Suppressor macrophage (primary cell): ENCODE measurements around the gene RNF123.
"Not testable (repeated sequence)": the region's sequence is repeated elsewhere in the genome, so short reads cannot be mapped to it uniquely, and the experiment has no call there.

ENCODE experiments used
- DNase-seq, 4 experiments: peaks; one replicate each; pipeline ENCODE4 v3.0.0-alpha.2; 2020 to 2022

RNF123 gene

DNA sequence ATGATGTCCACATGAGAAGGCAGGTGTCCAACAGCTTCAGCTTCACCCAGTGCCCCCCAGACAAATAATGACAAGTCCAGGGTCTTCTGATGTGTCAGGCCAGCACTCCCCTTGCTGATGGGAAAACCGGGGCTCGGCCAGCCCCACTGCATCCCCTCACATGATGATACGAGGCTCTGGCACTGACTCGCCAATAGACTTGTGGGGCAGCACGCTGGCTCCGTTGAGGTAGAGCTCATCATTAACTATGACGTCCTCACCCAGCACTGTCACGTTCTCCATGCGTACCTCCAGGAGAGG, 32.2 kb downstream of the RNF123 start:
- DNase-seq: no peak

GRCh38 chr3:49721896-49722781, 32.8 kb downstream of the RNF123 start:
- DNase-seq: no peak

GRCh38 chr3:49722896-49723295, 33.5 kb downstream of the RNF123 start:
- DNase-seq: no peak

- peak; percentile 43 to 71 (median 54) for DNase-seq
These were observed 33.9 kb downstream of the RNF123 start for GRCh38 chr3:49723296-49723627.

- DNase-seq: peak; percentile 99 to 100 (median 99)
These were observed 34.5 kb downstream of the RNF123 start, which contains the start of gene GMPPB for GRCh38 chr3:49723628-49724551. TSS of gene GMPPB (minus strand) at chr3:49723951. CDS start at chr3:49723726, 225 bp downstream.

- DNase-seq: peak in 1 of 4 experiments; percentile 9
These were observed 35.2 kb downstream of the RNF123 start for GRCh38 chr3:49724586-49724985.

GRCh38 chr3:49725906-49726681, 36.7 kb downstream of the RNF123 start:
- DNase-seq: no peak

DNA sequence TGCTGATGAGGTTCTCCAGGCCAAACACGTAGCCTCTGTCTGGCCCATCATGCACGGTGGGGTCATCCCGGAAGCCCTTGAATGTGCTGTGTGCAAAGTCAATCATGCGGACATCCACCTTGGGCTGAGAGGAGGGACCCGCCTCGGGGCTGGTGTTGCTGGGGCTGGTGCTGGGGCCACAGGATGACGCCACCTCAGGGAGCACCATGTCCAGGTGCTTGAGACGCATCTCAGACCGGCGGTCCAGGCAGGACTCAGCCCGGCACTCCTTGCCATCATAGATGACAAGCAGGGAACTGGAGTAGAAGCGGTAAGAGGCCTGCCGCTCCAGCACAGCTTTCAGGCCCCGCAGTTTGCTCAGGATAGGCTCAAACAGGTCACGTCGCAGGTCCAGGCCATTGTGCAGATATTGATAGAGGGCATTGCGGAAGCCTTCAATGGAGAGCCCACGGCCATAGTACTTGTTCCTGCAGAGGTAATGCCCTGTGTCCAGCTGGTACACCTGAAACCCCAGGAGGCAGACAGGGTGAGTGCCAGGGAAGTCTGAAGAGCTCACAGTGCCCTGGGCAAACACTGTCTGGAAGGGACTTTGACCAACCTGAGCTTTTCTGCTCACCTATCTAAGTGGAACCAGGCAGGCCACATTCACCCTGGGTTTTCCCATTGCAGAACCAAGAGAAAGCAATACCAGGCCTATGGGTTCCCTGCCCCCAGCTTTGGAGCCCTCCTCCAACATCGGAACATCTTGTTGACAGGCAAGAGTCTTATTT, 38.0 kb downstream of the RNF123 start:
- DNase-seq: no peak

- DNase-seq: no peak
These were observed 38.6 kb downstream of the RNF123 start for GRCh38 chr3:49727924-49728361.

DNA sequence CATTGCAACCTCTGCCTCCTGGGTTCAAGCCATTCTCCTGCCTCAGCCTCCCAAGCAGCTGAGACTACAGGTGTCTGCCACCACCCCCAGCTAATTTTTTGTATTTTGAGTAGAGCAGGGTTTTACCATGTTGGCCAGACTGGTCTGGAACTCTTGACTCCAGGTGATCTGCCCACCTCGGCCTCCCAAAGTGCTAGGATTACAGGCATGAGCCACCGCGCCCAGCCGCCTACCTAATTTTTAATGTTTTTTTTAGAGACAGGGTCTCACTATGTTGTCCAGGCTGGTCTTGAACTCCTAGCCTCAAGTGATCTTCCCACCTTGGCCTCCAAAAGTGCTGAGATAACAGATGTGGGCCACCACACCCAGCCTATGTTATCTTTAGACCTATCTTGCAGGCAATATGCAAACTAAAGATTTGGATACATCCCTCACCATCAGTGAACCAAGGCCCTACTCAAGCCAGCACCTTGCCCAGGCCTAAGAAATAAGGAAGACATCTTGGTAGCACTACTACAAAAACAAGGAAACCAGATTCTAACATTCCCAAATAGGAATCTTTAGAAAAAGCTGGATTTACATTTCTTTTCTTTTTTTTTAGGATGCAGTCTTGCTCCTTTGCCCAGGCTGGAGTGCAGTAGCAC, 40.7 kb downstream of the RNF123 start:
- no peak for DNase-seq

DNA sequence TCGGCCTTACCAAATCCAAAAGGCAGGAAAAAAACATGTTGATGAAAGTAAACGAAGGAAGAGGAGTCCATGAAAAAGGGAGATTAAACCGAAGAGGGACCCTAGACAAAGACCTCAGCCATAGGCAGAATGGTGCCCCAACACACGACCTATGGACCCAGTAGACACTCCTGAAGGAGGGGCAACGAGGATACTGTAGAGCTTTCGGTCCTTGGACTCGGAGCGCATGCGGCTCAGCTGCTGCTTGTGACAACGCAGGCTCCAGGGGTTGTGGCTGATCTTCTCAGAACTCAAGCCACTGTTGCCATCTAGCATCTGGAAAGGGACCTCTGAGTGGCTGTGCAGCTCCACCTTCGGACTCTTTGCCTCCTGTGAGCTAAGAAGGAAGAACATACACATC, 43.2 kb downstream of the RNF123 start:
- no peak for DNase-seq

DNA sequence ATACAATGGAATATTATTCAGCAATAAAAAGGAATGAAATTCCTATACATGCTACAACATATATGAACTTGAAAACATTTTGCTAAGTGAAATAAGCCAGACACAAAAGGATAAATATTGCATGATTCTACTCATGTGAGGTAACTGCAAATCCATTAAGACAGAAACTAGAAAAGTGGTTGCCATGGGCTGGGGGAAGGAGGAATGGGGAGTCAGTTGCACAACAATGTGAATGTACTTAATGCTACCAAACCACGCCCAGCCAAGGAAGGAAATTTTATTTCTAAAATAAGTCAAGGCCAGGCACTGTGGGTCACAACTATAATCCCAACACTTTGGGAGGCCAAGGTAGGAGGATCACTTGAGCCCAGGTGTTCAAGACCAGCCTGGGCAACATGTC, 44.2 kb downstream of the RNF123 start:
- no peak for DNase-seq

DNA sequence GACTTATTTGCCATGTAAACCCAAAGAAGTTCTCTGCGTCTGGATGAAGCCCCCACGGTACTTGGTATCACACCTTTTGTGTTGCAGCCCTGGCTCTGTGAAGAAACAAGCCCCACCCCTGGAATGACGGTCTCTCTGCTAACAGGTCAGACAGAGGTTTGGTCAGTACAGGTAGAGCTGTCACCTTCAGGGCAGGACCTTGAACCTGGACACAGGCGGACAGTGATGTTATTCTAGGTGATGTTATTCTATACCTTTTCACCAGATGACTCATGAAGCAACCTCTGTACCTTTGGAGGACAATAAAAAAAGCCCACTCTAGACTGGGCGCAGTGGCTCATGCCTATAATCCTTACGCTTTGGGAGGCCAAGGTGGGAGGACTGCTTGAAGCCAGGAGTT, 45.4 kb downstream of the RNF123 start:
- DNase-seq: no peak

DNA sequence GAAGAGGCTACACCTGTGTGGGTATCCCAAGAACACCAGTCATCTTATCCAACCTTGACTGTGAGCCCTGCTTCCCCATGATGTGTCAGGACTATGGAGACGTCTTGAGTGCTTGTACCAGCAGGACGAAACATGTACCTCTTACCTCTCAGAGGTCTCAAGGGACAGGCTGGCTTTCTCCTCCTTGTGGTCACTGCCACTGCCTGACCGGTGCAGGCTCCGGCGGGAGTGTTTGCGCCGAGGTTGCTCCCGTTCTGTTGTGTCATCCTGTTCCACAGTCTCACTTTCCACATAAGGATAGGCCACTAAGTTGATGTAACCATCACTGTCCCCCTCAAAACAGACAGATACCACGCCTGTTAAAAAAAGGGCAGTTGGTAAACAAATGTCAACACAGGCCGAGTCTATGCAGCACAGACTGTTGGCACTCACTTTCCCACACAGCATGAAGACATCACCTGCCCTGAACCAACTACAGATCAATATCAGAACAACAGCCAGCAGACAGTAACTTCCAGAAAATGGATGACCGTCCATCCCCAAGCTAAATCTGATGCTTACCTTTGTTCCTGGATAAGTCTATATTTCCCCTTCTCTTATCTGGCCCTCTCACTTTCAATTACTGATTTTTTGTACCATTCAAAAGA, 48.8 kb downstream of the RNF123 start:
- DNase-seq: no peak

GRCh38 chr3:49740427-49740826, 51.1 kb downstream of the RNF123 start:
- no peak for DNase-seq

DNA sequence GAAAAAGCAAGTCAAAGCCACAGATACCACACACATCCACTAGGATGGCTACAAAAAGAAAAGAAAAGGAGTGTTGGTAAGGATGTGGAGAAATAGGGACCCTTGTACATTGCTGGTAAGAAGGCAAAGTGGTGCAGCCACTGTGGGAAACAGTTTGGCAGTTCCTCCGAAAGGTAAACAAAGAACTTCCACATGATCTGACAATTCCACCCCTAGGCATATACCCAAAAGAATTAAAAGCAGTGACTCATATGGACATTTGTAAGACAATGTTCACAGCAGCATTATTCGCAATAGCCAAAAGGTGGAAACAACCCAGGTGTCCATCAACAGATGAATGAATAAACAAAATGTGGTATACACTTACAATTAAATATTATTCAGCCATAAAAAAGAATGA, 56.6 kb downstream of the RNF123 start:
- DNase-seq: no peak

DNA sequence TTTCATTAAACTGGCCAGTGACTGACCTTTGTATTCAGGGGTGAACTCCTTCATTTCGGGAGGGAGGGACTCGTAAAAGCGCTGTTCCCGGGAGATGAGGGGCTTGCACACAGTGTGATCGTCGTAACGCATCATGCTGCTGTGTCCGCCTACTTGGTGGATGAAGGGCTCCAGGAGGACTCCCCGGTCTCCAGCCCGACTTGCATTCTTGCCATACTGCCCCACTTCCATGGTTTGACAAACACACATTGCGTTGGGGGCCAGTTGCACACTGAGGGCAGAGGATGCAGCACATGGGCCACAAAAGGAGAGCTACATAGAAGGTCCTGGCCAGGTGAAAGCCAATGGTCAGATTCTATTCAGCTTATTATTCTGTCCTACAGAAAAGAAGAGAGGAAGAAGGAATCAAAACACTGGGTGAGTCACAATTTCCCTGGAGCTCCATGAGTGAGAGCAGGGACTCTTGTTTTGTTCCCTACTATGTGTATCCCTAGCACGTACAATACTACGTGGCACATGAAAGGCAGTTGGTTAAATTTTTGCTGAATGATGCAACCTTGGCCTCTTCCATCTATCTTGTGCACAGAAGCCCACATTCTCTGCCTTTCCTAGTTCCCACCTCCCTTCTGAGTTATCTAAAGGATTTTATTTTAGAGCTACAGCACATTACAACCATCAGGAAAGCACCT, 58.6 kb downstream of the RNF123 start:
- no peak for DNase-seq

DNA sequence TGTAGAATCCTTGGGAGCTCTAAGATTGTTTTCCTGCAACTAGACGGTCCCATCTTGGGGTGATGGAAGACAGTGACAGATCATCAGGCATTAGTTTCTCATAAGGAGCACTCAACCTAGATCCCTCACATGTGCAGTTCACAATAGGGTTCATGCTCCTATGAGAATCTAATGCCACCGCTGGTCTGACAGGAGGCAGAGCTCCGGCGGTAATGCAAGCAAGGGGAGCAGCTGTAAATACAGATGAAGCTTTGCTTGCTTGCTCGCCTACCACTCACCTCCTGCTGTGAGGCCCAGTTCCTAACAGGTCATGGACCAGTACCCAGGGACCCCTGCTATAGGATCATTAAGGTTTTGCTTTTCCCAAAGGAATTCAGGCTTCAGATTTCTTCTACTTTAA, 59.5 kb downstream of the RNF123 start:
- DNase-seq: not testable (repeated sequence)

DNA sequence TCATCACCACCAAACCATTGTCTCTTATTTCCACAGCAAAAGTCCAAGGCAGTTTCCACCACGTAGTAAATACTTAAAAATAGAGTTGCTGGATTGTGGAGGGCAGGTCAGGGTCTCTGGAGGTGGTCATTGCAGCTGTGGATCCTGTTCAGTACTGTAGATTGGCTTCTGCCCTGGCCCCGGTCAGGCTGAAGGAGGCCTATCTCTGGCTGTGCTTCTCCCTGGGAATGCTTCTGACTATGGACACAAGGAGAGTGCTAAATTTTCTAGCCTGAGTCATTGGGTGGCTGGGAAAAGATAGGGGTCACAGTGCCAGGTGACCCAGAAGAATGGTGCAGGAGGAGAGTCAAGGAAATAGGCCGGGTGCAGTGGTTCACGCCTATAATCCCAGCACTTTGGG, 60.7 kb downstream of the RNF123 start:
- no peak for DNase-seq

GRCh38 chr3:49751501-49751900, 62.1 kb downstream of the RNF123 start:
- DNase-seq: no peak
